Kidney (tissue), 14 donors: ENCODE measurements around the gene HSDL1. TPM values are rescaled to one million over a fixed set of nuclear protein-coding genes. Genes with fewer than 3 reads are reported as not detected.

ENCODE experiments used
- DNase-seq, 5 donors: peaks; one replicate each; pipeline ENCODE4 v3.0.0-alpha.2; 2013 to 2020
- FAIRE-seq: peaks from 2 replicates; lab custom pipeline; 2012; peaks lifted over from hg19 to GRCh38; lab: Jason Lieb, UNC
- H3K27ac ChIP-seq, 2 donors: one replicate each; pipeline ENCODE4 v1.7.0; 2013; ENCODE audit warnings: low read depth in 2 of 2, low read length in 2 of 2, inconsistent platforms in 1 of 2
- H3K27me3 ChIP-seq: one replicate; pipeline ENCODE4 v1.7.1; 2013; ENCODE audit warnings: low read length, inconsistent platforms; ENCODE audit not compliant: control insufficient read depth, insufficient read depth
- H3K36me3 ChIP-seq, 3 donors: one replicate each; pipeline versions ENCODE4 v1.7.0 to v1.7.1; 2013; ENCODE audit warnings: low read length in 3 of 3, control low read depth in 1 of 3, inconsistent platforms in 1 of 3; ENCODE audit not compliant: insufficient read depth in 3 of 3, control insufficient read depth in 2 of 3
- H3K4me1 ChIP-seq, 3 donors: one replicate each; pipeline versions ENCODE4 v1.7.0 to v1.7.1; 2013; ENCODE audit warnings: low read length in 3 of 3, inconsistent platforms in 1 of 3, low read depth in 1 of 3; ENCODE audit not compliant: control insufficient read depth in 2 of 3, insufficient read depth in 2 of 3
- H3K4me3 ChIP-seq, 3 donors: one replicate each; pipeline versions ENCODE4 v1.7.0 to v1.8.1; 2013; ENCODE audit warnings: low read length in 3 of 3, control low read depth in 1 of 3, inconsistent platforms in 1 of 3
- H3K9ac ChIP-seq, 3 donors: one replicate each; pipeline versions ENCODE4 v1.7.0 to v1.7.1; 2013; ENCODE audit warnings: low read length in 3 of 3, control low read depth in 1 of 3, inconsistent platforms in 1 of 3
- H3K9me3 ChIP-seq, 3 donors: one replicate each; pipeline versions ENCODE4 v1.7.0 to v1.7.1; 2013; ENCODE audit warnings: low read length in 3 of 3, control low read depth in 1 of 3, inconsistent platforms in 1 of 3; ENCODE audit not compliant: control insufficient read depth in 2 of 3, insufficient read depth in 1 of 3
- CTCF ChIP-seq: IDR thresholded peaks from 3 replicates; pipeline ENCODE4 v1.5.1; 2012; ENCODE audit warnings: mild to moderate bottlenecking, moderate library complexity, borderline replicate concordance; ENCODE audit not compliant: insufficient read depth; ENCODE audit errors: extremely low read depth
- intact Hi-C: fragments of 100-400 bp; cut with DNase I; formaldehyde crosslinking; loops from one replicate; pipeline ENCODE4 v1.11.1; 2022
- polyA plus RNA-seq: library from polyadenylated mRNA; stranded (reverse); fragments of 350-450 nt; fragmentation: Illumina TruSeq; extraction: RNeasy Lipid Tissue Mini Kit (QIAGEN cat#74804); gene quantifications from one replicate; pipeline ENCODE4 v1.2.3, GENCODE V29; 2014; ENCODE audit warnings: low read depth, low replicate concordance; ENCODE audit not compliant: insufficient read depth
- total RNA-seq: library from RNA; stranded (reverse); fragmentation: NEBNext Ultra II Directional; extraction: Animal tissue kit (Norgen Biotek cat#: 25700); gene quantifications from one replicate; pipeline ENCODE4 v1.2.1, GENCODE V29; 2021
- donor health status: control.
- donor health status: control.
- donor health status: control.
- donor health status: control.
- donor health status: control.
- donor health status: DM: yes; HTN: yes; CAD: no.
- donor health status: Normal renal cell carcinoma (clear cell type).

Gene HSDL1
- total and polyA plus RNA-seq, 2 donors from 2014 or later: 12.1 to 13.3 TPM

DNA sequence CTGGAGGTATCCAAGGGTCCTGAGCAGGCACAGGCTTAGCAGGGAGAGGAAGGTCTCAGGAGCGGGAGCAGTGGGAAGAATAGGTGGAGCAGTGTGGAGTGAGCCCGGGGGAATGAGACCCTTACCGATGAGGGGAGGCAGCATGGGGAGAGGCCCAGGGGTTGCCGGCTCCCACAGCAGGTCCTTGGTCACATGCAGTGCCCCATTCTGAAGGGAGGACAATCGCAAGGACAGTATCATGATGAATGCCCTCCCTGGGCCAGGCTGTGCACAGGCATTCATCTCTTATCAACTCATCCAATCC lies 38.5 kb upstream of the HSDL1 start:
- H3K9me3 ChIP-seq: no peaks in the 10 kb centered on the region
- peaks cover 0 to 8% (median 4%) of the 10 kb centered on the region in 3 donors for H3K4me1 ChIP-seq
- H3K27me3 ChIP-seq: no peaks in the 10 kb centered on the region
- FAIRE-seq (no peak), DNase-seq (no peak)
- H3K9ac ChIP-seq: no peak overlapping the region
- no peak overlapping the region for H3K27ac ChIP-seq
- H3K4me3 ChIP-seq: no peak overlapping the region
- peaks cover 0 to 30% (median 3%) of the 10 kb centered on the region in 3 donors for H3K36me3 ChIP-seq
- no peak for TF ChIP-seq CTCF
- intact Hi-C loops: no loop called here

DNA sequence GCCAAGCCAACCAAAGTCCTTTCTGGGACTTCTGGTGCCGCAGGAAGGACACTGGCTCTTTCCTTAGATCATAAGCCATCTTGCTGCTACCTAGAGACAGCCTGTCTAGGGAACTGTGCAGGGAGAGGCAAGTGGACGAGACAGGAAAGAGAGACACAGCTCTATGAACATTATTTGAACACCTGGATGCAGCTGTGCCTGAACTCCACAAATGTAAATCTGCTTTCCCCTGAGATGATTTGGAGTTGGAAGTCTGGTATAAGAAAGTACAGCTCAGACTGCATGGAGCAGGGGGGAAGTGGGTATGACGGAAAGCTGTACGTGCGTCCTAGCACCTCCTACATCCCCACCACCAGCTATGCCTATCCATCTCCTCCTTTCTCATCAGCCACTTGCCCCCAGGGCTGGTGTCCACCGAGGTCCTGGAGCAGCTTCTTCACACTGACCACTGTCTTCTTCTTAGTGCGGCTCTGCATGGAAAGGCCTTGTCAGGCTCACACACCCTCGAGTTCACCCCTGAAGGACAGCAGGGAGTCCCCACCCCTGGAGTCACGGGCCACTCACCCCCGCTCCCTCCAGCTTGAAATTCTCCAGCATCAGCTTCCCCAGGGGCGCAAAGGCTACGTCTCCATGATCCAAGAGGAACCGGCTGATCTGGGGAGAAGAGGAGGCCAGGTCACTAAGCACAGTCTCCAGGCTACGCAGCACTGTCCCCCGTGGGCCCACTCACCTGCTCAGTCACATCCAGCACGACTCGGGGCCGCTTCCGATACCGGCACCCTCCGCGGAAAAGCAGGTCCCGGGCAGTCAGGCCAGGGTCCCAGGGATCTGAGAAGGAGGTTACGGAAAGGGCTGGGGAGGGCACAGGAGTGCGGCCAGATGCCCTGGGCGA lies 37.9 kb upstream of the HSDL1 start:
- FAIRE-seq (no peak), DNase-seq (no peak)
- Histone ChIP-seq H3K9ac (no peak overlapping the region), H3K27me3 (no peaks in the 10 kb centered on the region), H3K4me3 (no peak overlapping the region), H3K9me3 (no peaks in the 10 kb centered on the region), H3K36me3 (peaks cover 2 to 31% (median 3%) of the 10 kb centered on the region in 3 donors), H3K4me1 (peaks cover 0 to 8% (median 8%) of the 10 kb centered on the region in 3 donors), H3K27ac (no peak overlapping the region)
- intact Hi-C loops: no loop called here
- no peak for TF ChIP-seq CTCF

DNA sequence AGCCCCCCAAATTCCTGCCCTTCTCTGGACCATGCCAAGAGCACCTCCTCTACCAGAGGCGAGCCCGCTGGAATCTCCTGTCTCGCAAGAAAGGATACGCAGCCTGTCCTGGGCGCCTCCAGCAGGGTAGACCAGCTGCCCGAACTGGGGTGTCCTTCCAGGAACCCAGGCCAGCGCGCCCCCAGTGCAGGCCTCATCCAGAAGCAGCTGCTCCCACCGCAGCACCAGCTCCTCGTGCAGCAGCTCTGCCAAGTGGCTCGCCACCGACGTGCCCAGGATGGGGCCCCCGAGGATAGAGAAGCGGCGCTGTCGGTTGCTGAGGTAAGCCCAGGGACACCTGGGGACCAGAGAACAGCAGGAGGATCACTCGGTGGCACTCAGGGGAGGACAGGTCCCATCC lies 37.1 kb upstream of the HSDL1 start:
- DNase-seq (no peak), FAIRE-seq (no peak)
- Histone ChIP-seq H3K27ac (no peak overlapping the region), H3K27me3 (no peaks in the 10 kb centered on the region), H3K9ac (no peak overlapping the region), H3K9me3 (no peaks in the 10 kb centered on the region), H3K36me3 (peaks cover 2 to 31% (median 3%) of the 10 kb centered on the region in 3 donors), H3K4me3 (no peak overlapping the region), H3K4me1 (peaks cover 0 to 15% (median 13%) of the 10 kb centered on the region in 3 donors)
- intact Hi-C loops: no loop called here
- TF ChIP-seq CTCF: no peak
